OCI-LY3 (cell line): Measurements from ENCODE around the gene NR1I2.

Source experiments
- H2AFZ ChIP-seq: fragments of 200-600, 300-600 bp; shearing (Covaris generic); 2 replicates; pipeline ENCODE4 v1.6.0; 2014; ENCODE audit warnings: antibody characterized with exemption, low read depth, low read length
- H3K27ac ChIP-seq: fragments of 200-600, 300-600 bp; sonication (generic); 2 replicates; pipeline ENCODE4 v1.5.1; 2014; ENCODE audit warnings: mild to moderate bottlenecking, low read length, moderate library complexity, mixed read lengths
- H3K27me3 ChIP-seq: fragments of 200-600, 300-600 bp; sonication (generic); 2 replicates; pipeline ENCODE4 v1.6.1; 2014; ENCODE audit warnings: low read depth, low read length, mixed read lengths
- H3K36me3 ChIP-seq: fragments of 200-600, 300-600 bp; sonication (generic); replicated peaks from 2 replicates; pipeline ENCODE3; 2014; ENCODE audit warnings: low read depth, low read length, mixed read lengths
- H3K4me1 ChIP-seq: fragments of 300-600, 200-600 bp; sonication (generic); 2 replicates; pipeline ENCODE4 v1.6.1; 2014; ENCODE audit warnings: low read length, mixed read lengths
- H3K4me2 ChIP-seq: fragments of 200-600, 300-600 bp; sonication (generic); 2 replicates; pipeline ENCODE4 v1.6.1; 2014; ENCODE audit warnings: low read length, mixed read lengths
- H3K4me3 ChIP-seq: fragments of 300-600, 200-600 bp; sonication (generic); 2 replicates; pipeline ENCODE4 v1.5.1; 2014; ENCODE audit warnings: antibody characterized with exemption, mild to moderate bottlenecking, low read length, moderate library complexity
- H3K79me2 ChIP-seq: fragments of 300-600, 200-600 bp; shearing (Covaris generic); 2 replicates; pipeline ENCODE4 v1.6.1; 2014; ENCODE audit warnings: mild to moderate bottlenecking, low read length, mixed read lengths
- H3K9ac ChIP-seq: fragments of 300-600, 200-600 bp; shearing (Covaris generic); 2 replicates; pipeline ENCODE4 v1.6.0; 2014; ENCODE audit warnings: mild to moderate bottlenecking, low read length, moderate library complexity
- H3K9me3 ChIP-seq: fragments of 200-600, 300-600 bp; shearing (Covaris generic); 2 replicates; pipeline ENCODE4 v1.6.1; 2014; ENCODE audit warnings: low read length, mixed read lengths; ENCODE audit not compliant: insufficient read depth
- H4K20me1 ChIP-seq: fragments of 200-600, 300-600 bp; sonication (generic); 2 replicates; pipeline ENCODE4 v1.6.1; 2016; ENCODE audit warnings: low read length, mixed read lengths; ENCODE audit not compliant: insufficient read depth
- EZH2phosphoT487 ChIP-seq: fragments of 200-600 bp; shearing (Covaris generic); IDR thresholded peaks from 2 replicates; pipeline ENCODE4 v1.6.1; 2018; ENCODE audit warnings: antibody characterized with exemption, mixed run types, low read depth
- TF ChIP-seq, protein P1 (sequence below): fragments of 200-600, 300-600 bp; sonication (generic); IDR thresholded peaks from 2 replicates; pipeline ENCODE4 v1.5.1; 2014; ENCODE audit warnings: antibody characterized with exemption, low read length, low read depth

NR1I2 gene

GRCh38 chr3:119861681-119862080 lies 79.8 kb downstream of the NR1I2 start:
- H3K27me3 ChIP-seq: no peaks in the 10 kb centered on the region
- H3K9me3 ChIP-seq: no peaks in the 10 kb centered on the region
- no peaks in the 10 kb centered on the region for H4K20me1 ChIP-seq
- no peaks in the 10 kb centered on the region for H3K79me2 ChIP-seq
- no peak overlapping the region for H3K9ac ChIP-seq
- H3K36me3 ChIP-seq: peaks cover 25% of the 10 kb centered on the region
- H3K4me1 ChIP-seq: no peaks in the 10 kb centered on the region
- H2AFZ ChIP-seq: no peak overlapping the region
- no peak overlapping the region for H3K4me2 ChIP-seq
- H3K4me3 ChIP-seq: no peak overlapping the region
- TF ChIP-seq EZH2phosphoT487: no peak
- TF ChIP-seq, protein P1, sequence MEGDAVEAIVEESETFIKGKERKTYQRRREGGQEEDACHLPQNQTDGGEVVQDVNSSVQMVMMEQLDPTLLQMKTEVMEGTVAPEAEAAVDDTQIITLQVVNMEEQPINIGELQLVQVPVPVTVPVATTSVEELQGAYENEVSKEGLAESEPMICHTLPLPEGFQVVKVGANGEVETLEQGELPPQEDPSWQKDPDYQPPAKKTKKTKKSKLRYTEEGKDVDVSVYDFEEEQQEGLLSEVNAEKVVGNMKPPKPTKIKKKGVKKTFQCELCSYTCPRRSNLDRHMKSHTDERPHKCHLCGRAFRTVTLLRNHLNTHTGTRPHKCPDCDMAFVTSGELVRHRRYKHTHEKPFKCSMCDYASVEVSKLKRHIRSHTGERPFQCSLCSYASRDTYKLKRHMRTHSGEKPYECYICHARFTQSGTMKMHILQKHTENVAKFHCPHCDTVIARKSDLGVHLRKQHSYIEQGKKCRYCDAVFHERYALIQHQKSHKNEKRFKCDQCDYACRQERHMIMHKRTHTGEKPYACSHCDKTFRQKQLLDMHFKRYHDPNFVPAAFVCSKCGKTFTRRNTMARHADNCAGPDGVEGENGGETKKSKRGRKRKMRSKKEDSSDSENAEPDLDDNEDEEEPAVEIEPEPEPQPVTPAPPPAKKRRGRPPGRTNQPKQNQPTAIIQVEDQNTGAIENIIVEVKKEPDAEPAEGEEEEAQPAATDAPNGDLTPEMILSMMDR: no peak
- H3K27ac ChIP-seq: no peak overlapping the region

DNA sequence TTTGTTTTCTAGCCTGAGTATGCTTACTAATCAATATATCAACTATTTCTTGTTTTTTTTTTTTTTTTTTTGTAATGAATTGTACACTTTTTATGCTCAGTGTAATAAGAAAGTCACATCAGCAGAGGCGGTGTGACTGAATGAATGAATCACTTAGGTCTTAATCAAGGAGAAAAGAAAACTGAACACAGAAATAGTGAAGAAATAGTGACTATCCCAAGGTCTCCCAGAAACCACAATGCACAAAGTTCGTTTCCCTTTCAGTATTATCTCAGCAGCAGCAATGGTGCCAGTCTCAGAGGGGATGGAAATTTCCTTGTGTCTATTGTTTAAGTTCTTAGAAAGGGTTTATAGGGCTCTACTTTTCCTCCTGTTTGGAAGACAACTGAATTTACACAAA lies 80.7 kb downstream of the NR1I2 start:
- no peaks in the 10 kb centered on the region for H3K79me2 ChIP-seq
- H3K27ac ChIP-seq: no peak overlapping the region
- H3K4me2 ChIP-seq: no peak overlapping the region
- H3K4me3 ChIP-seq: no peak overlapping the region
- TF ChIP-seq EZH2phosphoT487: no peak
- TF ChIP-seq, protein P1: no peak
- H4K20me1 ChIP-seq: no peaks in the 10 kb centered on the region
- H3K4me1 ChIP-seq: no peaks in the 10 kb centered on the region
- peaks cover 21% of the 10 kb centered on the region for H3K36me3 ChIP-seq
- H3K9me3 ChIP-seq: no peaks in the 10 kb centered on the region
- H2AFZ ChIP-seq: no peak overlapping the region
- H3K27me3 ChIP-seq: no peaks in the 10 kb centered on the region
- no peak overlapping the region for H3K9ac ChIP-seq

DNA sequence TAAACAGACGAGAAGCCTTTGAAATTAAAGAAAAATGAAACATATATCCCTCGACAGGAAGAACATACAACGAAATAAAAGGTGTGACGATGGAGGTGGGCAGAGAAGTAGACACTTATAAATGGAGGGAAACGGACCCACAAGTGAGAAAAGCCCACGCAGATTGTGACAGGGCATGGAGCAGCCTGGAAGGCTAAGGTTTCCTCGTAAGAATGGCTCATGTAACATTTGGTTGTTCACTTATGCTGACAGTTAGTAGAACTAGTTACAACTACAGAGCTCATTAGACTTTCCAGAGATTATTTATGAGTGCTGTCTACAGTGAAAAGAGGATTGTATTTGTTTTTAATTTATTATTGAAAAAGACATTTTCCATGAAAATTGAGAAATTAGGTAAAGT lies 82.6 kb downstream of the NR1I2 start:
- no peak for TF ChIP-seq EZH2phosphoT487
- TF ChIP-seq, protein P1: no peak
- Histone ChIP-seq H3K9me3 (no peaks in the 10 kb centered on the region), H2AFZ (no peak overlapping the region), H3K27ac (no peak overlapping the region), H3K4me3 (no peak overlapping the region), H3K36me3 (peaks cover 10% of the 10 kb centered on the region), H3K4me2 (no peak overlapping the region), H3K79me2 (no peaks in the 10 kb centered on the region), H3K4me1 (no peaks in the 10 kb centered on the region), H3K9ac (no peak overlapping the region), H4K20me1 (no peaks in the 10 kb centered on the region), H3K27me3 (no peaks in the 10 kb centered on the region)
